Mucosa of stomach (tissue), 1 donor: ENCODE data around the gene SETDB1.
"Not testable (repeated sequence)": the region's sequence is repeated elsewhere in the genome, so short reads cannot be mapped to it uniquely, and the experiment has no call there.

Source experiments
- H3K27me3 ChIP-seq: one replicate; pipeline ENCODE4 v1.7.0; 2013; ENCODE audit warnings: mild to moderate bottlenecking, low read length; ENCODE audit not compliant: control insufficient read depth, insufficient read depth
- H3K36me3 ChIP-seq: one replicate; pipeline ENCODE4 v1.7.0; 2013; ENCODE audit warnings: low read length; ENCODE audit not compliant: control insufficient read depth, insufficient read depth
- H3K4me1 ChIP-seq: one replicate; pipeline ENCODE4 v1.7.0; 2013; ENCODE audit warnings: mild to moderate bottlenecking, low read length; ENCODE audit not compliant: control insufficient read depth, insufficient read depth
- H3K4me3 ChIP-seq: one replicate; pipeline ENCODE4 v1.7.0; 2013; ENCODE audit warnings: low read length
- H3K9ac ChIP-seq: one replicate; pipeline ENCODE4 v1.7.0; 2013; ENCODE audit warnings: mild to moderate bottlenecking, low read length, moderate library complexity
- H3K9me3 ChIP-seq: one replicate; pipeline ENCODE4 v1.7.0; 2013; ENCODE audit warnings: mild to moderate bottlenecking, low read length, moderate library complexity; ENCODE audit not compliant: control insufficient read depth
- donor health status: Pancreatic carcinoma.

The SETDB1 gene

DNA sequence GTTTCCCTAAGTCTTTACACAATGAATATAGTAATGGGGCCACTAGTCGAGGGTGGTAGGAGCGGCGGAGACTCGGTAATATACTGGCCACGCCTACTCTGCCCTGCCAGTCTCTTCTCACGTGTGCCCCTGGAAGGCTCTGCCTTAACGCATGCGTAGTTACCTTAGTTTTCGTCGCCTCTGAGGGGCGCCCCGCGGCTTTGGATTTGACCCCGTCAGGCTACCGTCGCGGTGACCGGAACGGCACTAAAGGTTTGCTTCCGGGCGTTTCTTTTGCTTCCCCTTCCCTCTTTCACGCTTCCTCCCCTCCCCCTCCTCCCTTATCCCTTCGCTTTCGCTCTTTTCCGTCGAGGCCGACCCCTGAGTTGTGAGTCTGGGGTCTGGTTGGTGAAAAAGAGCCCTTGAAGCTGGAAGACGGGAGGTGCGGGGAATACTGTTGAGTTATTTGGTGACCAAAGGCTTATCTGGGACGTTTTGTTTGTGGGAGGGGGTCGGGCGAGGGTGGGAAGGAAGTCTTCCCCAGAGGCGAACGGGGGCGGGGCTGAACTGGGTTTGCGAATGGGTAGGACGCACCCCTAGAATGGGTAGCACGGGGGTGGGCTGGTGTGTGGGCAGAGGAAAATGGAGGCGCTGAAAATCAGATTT, at the start of gene SETDB1:
Gene SETDB1 (plus strand): TSS at position 267 of the 645 bp plus-strand sequence. CDS start 1,352 bp downstream, outside the sequence.
- H3K27me3 ChIP-seq = no peaks in the 10 kb centered on the region
- H3K9me3 ChIP-seq = no peaks in the 10 kb centered on the region
- peak within 1 kb of the TSS; percentile 93 for H3K4me3 ChIP-seq
- H3K36me3 ChIP-seq = no peaks in the 10 kb centered on the region
- peak within 1 kb of the TSS; percentile 98 for H3K9ac ChIP-seq
- H3K4me1 ChIP-seq = no peaks in the 10 kb centered on the region

DNA sequence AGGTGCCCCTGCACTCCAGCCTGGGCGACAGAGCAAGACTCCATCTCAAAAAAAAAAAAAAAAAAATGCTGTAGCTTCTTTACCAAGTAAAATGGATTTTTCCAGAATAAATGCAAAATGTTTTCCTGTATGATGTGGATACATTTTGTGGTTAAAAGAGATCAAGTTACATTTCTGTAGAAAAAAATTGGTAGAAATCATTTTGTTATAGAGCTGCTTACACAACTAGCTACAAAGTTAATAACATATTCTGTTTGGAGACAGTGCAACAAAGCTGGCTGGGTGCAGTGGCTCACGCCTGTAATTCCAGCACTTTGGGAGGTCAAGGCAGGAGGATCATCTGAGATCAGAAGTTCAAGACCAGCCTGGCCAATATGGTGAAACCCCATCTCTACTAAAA, 47.2 kb upstream of the SETDB1 start:
- not testable (repeated sequence) for H3K9ac ChIP-seq, H3K4me1 ChIP-seq, H3K36me3 ChIP-seq, H3K27me3 ChIP-seq, H3K9me3 ChIP-seq, H3K4me3 ChIP-seq

DNA sequence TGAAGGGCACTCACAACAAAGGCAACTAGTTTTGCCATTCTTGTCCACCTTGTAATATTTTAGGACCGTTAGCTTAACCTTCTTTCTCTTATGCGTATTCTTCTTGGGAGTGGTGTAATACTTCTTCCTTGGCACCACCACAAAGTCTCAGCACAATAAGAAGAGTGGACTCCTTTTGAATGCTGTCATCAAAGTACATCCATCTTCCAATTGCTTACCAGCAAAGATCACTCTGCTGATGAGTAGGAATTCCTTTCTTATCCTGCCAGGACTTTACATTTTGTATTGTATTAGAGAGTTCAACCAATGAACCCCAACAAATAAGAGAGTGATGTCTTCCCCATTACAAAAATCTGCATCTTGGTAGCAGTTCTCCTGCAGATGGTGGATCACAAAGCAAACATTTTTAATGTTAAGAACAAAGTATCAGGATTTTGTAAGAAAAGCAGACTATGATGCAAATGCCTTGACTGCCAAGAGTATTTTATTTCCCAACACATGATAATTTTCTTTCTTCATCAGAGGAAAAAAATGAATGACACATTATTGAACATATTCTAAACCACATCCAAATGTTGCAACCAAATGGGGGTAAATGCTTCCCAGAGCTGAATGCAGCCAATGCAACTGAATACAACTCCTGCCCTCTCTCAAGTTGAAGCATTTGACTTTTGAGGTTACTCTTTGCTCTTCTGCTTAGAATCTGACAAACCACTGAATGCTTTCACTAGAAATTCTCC, 44.7 kb upstream of the SETDB1 start:
- Histone ChIP-seq H3K27me3 (no peaks in the 10 kb centered on the region), H3K9ac (no peak overlapping the region)

DNA sequence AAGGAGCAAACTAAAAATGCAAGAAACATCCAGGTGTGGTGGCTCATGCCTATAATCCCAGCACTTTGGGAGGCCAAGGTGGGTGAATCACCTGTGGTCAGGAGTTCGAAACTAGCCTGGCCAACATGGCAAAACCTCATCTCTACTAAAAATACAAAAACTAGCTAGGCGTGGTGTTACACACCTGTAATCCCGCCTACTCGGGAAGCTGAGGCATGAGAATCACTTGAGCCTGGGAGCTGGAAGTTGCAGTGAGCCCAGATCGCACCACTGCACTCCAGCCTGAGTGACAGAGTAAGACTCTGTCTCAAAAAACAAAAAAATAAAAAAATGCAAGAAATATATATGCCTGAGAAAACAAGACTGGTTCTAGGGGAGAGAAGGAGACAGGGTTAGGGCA, 43.0 kb upstream of the SETDB1 start:
- not testable (repeated sequence) for H3K4me3 ChIP-seq, H3K4me1 ChIP-seq, H3K9ac ChIP-seq, H3K27me3 ChIP-seq, H3K36me3 ChIP-seq, H3K9me3 ChIP-seq

More for the DNA sequence above, 44.7 kb upstream of the SETDB1 start:
- Histone ChIP-seq H3K4me3 (no peak overlapping the region), H3K9me3 (no peaks in the 10 kb centered on the region), H3K4me1 (no peaks in the 10 kb centered on the region), H3K36me3 (no peaks in the 10 kb centered on the region)

DNA sequence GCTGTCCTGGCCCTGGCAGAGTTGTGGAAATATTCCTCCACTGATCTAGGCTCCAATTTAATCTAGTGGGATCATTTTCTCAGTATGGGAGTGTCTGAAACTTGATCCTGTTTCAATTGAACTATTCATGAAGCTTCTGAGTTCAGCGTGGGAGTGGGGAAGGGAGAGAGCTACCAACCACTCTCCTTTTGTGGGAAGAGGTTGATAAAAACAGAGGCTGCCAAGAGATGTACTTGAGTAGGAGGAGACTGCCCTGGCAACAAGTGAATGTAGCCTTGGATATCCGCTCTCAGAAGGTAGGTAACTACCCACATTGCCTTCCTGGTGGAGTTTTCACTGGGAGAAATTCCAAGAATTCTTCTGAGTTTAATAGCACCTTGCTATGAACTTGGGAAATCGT, 39.1 kb upstream of the SETDB1 start, which contains the start of gene CTXND2:
Gene CTXND2 (plus strand): TSS at position 119 of the 400 bp plus-strand sequence. CDS start 25,179 bp downstream, outside the sequence.
- no peaks in the 10 kb centered on the region for H3K4me1 ChIP-seq
- no peaks in the 10 kb centered on the region for H3K9me3 ChIP-seq
- no peak within 1 kb of the TSS for H3K9ac ChIP-seq
- no peaks in the 10 kb centered on the region for H3K27me3 ChIP-seq
- H3K4me3 ChIP-seq = no peak within 1 kb of the TSS
- H3K36me3 ChIP-seq = no peaks in the 10 kb centered on the region

DNA sequence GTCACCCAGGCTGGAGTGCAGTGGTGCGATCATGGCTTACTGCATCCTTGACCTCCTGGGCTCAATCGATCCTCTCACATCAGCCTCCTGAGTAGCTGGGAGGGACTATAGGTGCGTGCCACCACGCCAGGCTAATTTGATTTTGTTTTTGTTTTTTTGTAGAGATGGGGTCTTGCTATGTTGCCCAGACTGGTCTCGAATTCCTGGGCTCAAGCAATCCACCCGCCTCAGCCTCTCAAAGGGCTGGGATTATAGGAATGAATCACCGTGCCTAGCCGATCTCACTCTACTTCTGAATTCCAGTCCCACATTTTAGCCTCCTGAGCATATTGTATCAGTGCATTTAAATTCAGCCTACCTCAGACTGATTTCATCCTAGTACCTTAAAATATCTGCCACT, 37.4 kb upstream of the SETDB1 start:
- no peaks in the 10 kb centered on the region for H3K9me3 ChIP-seq
- H3K4me1 ChIP-seq = no peaks in the 10 kb centered on the region
- no peak overlapping the region for H3K9ac ChIP-seq
- H3K27me3 ChIP-seq = no peaks in the 10 kb centered on the region
- no peaks in the 10 kb centered on the region for H3K36me3 ChIP-seq
- H3K4me3 ChIP-seq = no peak overlapping the region

DNA sequence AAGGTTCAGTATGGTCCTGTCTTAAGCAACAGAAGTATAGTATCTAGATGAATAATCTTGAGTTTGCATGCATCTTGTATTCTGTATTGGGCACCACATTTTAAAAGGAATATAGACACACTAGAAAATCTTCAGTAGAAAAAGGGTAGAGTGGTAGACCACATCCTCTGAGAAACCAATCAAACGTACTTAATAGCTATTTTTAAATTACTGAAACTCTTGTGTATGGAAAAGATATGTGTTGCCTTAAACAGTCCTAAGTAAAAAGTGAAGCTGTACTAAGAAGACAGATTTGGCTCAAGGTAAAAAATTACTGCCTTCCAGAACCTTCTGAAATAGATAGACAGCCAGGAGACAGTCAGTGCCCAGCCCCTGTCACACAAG, 36.1 kb upstream of the SETDB1 start:
- H3K9ac ChIP-seq = no peak overlapping the region
- H3K4me3 ChIP-seq = no peak overlapping the region
- no peaks in the 10 kb centered on the region for H3K9me3 ChIP-seq
- no peaks in the 10 kb centered on the region for H3K36me3 ChIP-seq
- no peaks in the 10 kb centered on the region for H3K27me3 ChIP-seq
- no peaks in the 10 kb centered on the region for H3K4me1 ChIP-seq

DNA sequence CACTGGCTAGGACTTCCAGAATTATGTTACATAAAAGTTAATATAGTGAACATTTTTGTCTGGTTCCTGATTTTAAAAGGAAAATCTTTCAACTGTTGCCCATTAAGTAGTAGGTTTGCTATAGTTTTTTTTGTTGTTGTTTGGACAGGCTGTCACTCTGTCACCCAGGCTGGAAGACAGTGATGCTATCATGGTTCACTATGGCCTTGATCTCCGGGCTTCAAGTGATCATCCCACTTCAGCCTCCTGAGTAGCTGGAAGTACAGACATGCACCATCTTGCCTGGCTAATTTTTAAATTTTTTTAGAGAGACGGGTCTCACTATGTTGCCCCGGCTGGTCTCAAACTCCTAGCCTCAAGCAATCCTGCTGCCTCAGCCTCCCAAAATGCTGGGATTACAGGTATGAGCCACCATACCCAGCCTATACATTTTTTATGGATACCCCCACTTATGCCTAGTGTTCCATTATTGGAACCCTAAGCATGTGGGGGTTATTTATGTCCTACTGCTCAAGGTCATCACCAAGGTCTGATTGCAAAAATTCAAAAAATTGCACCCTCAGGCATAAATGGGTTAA, 32.7 kb upstream of the SETDB1 start:
- Histone ChIP-seq H3K4me3 (no peak overlapping the region), H3K9me3 (no peaks in the 10 kb centered on the region), H3K27me3 (no peaks in the 10 kb centered on the region), H3K9ac (no peak overlapping the region), H3K36me3 (no peaks in the 10 kb centered on the region), H3K4me1 (no peaks in the 10 kb centered on the region)

DNA sequence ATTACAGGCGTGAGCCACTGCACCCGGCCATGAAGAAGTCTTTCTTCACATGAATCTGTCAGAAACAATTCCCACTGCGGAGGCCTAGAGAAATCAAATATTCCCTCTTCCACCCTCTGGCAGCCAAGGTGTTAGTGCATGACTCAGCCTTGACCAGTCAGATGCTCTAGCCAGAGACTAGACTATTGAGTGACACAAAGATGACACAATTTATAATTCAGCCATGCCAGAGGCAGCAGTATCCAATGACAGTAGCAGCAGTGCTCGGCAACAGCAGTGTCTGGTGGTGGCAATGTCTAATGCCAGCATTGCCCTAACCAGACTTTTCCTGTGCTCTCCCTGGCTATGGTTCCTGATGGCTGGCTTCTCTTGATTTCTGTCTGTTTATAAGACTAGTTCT, 30.5 kb upstream of the SETDB1 start:
- no peaks in the 10 kb centered on the region for H3K27me3 ChIP-seq
- H3K9ac ChIP-seq = no peak overlapping the region
- H3K4me1 ChIP-seq = no peaks in the 10 kb centered on the region
- no peaks in the 10 kb centered on the region for H3K36me3 ChIP-seq
- no peak overlapping the region for H3K4me3 ChIP-seq
- no peaks in the 10 kb centered on the region for H3K9me3 ChIP-seq

DNA sequence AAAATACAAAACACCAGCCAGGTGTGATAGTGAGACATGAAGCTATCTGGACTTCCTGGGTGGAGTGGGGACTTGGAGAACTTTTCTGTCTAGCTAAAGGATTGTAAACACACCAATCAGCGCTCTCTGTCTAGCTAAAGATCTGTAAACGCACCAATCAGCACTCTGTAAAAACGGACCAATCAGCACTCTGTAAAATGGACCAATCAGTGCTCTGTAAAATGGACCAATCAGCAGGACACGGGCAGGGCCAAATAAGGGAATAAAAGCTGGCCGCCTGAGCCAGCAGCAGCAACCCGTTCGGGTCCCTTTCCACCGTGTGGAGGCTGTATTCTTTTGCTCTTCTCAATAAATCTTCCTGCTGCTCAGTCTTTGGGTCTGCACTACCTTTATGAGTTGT, 26.4 kb upstream of the SETDB1 start:
- H3K4me1 ChIP-seq, H3K9ac ChIP-seq, H3K36me3 ChIP-seq, H3K27me3 ChIP-seq, H3K9me3 ChIP-seq, H3K4me3 ChIP-seq: not testable (repeated sequence)

DNA sequence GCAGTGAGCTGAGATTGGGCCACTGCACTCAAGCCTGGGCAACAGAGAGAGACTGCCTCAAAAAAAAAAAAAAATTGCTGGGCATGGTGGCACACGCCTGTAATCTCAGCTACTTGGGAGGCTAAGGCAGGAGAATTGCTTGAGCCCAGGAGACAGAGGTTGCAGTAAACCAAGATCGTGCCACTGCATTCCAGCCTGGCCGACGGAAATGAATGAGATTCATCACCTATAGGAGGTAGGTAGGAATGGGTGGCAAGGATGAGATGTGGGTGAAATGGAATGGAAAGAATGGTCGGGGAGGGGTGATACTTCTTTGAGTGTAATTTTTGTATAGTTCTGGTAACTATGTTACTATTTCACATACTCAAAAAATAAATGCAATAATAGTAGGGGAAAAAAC, 23.8 kb upstream of the SETDB1 start:
- Histone ChIP-seq H3K9ac (no peak overlapping the region), H3K4me1 (no peaks in the 10 kb centered on the region), H3K27me3 (no peaks in the 10 kb centered on the region), H3K36me3 (no peaks in the 10 kb centered on the region), H3K9me3 (no peaks in the 10 kb centered on the region), H3K4me3 (no peak overlapping the region)

DNA sequence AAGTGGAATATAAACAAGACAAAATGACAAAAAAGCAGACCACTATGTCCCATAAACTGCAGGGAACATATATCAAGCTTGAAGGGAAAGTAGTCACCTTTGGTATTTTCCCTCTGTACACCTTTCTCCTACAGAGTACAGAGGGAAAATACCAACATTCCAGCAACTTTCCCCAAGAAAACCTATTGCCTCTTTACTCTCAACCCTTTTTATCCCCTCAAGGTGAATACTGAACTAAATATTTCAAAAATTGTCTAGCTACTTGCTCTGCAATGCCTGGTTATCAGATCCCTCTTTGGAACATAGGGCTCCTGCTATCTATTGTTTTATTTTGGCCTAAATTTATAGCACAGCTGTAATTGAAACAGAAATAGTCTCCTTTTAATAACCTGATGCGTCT, 23.4 kb upstream of the SETDB1 start:
- no peaks in the 10 kb centered on the region for H3K9me3 ChIP-seq
- no peak overlapping the region for H3K4me3 ChIP-seq
- no peaks in the 10 kb centered on the region for H3K27me3 ChIP-seq
- no peaks in the 10 kb centered on the region for H3K4me1 ChIP-seq
- no peaks in the 10 kb centered on the region for H3K36me3 ChIP-seq
- no peak overlapping the region for H3K9ac ChIP-seq
